HG03354 (cell line): ENCODE data around the gene C2orf49.

Experiments used
- ATAC-seq: cut with Tn5 transposase; IDR thresholded peaks from one replicate; pipeline ENCODE4 v1.9.1; 2021; ENCODE audit warnings: mild to moderate bottlenecking; ENCODE audit not compliant: unreplicated experiment, poor library complexity, severe bottlenecking

C2orf49 gene

DNA sequence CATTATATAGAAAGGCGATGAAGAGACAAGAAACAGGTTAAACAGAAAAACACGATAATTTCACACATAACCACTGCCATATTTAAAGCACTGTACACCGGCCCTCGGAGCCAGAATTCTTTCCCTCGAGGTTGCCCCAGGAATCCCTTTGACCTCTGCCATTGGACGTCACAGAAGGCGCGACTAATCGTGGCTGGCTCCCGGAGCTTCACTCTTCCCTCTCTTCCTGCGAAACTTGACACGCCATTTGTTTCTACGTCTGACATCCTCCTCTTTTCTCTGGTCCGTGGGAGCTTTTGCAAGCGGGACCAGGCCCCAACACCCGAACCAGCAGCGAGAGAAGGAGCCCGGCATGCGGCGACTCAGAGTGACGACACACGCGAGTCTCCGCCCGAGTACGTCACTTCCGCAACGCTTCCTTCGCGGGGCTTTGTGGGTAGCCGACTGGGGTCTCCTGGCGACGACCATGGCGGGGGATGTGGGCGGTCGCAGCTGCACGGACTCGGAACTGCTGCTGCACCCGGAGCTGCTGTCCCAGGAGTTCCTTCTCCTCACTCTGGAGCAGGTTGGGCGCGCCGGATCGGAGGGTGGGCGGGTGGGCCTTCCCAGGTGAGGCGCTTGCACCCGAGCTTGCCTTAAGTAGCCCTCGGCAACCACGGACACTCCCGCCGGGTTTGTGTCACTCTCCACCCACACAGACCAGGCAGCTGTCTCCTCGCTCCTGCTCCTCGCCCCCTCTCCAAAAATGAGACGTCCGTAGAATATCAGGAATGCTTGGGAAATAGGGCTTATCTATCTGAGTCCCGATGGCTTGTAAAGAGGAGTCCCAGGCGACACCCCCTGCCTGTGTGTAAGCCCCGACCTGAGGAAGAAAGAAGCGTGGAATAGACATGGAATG is at the start of gene C2orf49:
Gene C2orf49, plus strand, starts transcription at position 419 of the 898 bp plus-strand sequence. Its CDS starts 48 bp downstream, at position 467.
- ATAC-seq = peak; percentile 94

DNA sequence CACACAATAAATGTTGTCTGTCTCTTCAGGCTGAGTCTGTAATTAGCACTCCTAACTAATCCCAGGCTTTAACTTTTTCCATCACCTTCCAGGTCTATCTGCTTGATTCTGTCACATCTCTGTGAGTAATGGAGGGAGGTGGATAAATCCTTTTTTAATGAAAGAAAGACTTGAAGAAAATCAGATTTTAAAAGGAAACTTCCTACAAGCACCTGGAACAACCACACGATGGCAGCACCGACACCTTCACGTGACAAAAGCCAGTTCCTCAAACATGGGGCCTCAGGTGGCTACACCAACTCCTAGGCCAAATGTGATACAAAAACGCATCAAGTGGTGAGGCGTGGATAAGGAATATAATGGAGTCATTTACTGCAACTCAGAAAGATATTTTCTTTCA is 49.6 kb upstream of the C2orf49 start:
- peak; percentile 58 for ATAC-seq

DNA sequence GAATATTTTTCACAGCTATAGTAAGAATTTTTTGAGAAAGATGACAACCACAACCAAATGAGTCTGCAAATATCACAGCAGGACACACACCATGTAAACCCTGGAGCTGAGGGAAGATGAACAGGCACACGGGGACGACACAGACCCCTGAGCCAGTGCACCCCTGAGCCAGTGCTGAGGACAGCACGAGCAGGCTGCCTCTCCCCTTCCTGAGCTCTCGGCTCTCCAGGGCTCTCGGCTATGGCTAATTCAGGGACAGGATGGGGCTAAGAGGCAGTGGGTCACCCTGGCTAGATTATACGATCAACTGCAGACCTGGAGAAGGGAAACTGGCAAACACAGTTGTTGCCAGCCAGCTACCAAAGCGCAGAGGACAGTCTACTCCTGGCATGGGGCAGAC is 49.2 kb upstream of the C2orf49 start:
- no peak for ATAC-seq

DNA sequence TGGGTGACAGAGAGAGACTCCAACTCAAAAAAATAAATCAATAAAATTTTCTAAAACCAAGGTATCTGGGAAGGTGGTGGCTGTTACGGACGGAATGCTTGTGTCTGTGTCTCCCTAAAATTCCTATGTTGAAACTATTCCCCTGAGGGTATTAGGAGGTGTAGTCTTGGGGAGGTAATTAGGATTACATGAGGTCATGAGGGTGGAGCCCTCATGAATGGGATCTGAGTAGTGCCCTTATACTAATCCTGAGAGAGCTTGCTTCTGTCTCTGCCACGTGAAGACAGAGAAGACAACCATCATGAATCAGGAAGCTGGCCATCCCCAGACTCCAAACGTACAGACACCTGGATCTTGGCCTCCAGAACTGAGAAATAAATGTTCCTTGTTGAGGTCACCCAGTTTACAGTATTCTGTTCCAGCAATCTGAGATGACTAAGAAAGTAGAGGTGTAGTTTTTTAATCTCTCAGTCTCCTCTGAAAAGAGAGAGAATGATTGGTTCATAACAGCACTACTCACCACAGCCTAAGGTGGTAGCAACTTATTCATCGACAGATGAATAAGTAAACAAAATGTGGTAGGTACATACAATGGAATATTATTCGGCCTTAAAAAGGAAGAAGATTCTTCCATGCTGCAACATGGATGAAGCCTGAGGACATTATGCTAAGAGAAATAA is 46.2 kb upstream of the C2orf49 start:
- no peak for ATAC-seq

DNA sequence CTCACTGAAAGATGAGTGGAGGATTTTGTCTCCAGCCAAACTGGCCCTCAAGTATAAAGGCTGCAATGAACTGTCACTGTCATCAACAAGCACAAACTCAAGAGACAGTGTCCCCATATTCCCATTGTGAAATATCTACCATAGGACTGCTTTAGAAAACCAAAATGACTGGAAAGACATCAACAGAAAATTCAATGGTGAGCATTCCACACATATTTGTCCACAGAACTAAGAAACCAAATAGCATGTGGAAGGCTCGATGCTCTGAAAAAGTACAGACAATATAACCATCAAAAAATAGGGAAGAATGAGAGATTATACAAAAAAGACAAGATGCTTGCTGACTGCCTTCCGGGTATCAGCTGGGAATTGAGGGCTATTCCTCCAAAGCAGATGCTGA is 45.4 kb upstream of the C2orf49 start:
- ATAC-seq = no peak

DNA sequence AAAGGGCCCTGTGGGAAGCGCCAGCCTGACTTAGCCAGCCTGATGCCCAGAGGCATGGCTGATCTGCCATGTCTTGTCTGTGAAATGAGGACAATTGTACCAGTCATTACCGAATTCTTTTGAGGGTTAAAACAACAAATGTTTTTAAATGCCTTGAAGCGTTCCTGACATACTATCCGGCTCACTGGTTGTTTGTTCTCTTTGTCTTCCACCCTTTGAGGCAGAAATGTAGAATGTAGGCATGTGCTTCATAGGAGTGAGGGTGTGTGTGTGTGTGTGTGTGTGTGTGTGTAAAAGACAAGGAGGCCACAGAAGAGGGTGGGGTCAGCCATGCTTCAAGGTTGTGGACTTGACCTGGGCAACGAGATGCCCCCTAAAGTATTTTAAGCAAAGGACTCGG is 43.3 kb upstream of the C2orf49 start:
- ATAC-seq = no peak

DNA sequence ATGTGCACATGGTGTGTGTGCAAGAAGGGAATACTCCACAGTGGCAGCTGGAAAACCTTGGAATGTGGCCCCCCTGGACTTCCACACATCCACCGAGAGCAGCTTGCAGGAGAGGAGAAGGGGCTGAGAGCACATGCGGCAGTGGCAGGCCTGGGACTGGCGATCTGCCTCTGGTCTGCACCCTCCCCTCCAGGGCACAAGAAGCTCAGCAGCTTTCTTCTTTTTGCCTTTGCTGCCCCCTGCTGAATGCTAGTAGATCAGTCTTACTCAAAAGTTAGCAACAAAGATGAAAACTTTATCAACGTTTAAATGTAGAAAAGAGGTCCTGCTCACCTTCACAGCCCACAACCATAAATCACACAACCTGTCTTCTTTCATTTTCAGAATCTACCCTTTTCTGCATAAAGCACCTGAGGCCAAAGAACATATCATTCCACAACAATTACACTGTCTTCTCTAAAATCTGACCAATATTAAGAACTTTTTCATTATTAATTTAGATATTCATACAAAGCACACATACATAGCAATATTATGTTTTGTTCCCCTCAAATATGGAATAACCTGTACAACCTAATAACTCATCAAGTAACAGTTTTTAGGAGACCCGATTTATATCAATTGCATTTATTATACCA is 42.4 kb upstream of the C2orf49 start:
- ATAC-seq = peak; percentile 71

DNA sequence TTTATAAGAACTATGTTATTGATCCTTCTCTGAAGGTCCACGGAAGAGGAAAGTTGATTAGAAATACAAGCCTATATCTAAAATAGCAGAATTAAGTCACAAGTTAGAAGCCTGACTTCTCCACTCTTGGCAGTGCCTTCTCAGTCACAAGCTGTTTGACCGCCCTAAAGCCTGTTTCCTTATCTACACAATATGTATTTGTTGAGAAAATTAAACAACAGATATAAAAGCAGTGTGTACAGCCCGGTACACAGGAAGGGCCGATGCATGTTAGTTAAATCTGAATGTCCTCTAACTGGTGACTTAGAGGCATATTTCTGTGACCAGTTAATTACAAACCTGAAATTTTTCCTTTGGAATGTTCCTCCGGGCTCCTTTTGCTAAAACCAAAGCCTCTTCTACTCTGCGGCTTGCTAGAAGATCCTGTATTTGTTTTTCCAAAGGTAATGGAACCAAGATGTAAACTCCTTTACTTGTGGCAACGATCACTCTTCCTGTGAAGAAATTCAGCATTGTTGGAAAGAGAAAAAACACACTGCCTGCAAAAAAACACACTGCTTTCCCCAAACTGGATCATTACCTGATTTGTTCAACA is 41.2 kb upstream of the C2orf49 start:
- no peak for ATAC-seq

DNA sequence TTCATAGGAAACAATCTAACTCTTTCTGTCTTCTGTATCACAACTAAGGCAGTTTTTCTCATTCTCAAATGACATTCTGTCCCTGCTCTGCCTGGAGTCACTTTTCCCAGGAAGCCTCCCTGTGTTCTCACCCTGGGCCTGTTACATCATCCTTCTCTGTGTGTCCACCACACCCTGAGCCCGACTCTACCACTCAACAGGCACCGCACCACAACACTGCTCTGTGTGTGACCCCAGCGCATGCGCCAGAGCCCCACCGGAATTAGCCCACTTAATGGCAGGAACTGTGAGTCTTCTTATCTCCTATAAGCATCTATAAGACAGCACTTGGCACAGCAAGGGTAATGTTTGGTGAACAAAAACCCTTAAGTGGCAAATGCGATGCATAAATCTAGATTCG is 40.1 kb upstream of the C2orf49 start:
- ATAC-seq = no peak

DNA sequence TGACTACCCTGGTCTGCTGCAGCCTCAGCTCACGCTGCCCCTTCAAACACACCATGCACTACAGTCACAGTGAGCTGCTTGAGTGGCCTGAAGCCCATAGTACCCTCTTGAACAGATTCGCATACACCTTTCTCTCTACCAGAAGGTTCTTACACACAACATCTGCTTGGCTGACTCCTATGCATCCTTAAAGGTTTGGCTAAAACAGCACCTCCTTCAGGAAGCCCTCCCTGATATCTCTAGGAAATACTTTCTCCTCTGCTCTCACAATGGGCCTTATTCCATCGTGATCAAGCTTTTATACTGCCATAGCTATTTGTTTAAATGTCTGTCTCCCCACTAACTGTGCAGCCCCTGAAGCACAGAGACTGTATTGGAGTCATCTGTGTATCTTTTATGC is 39.3 kb upstream of the C2orf49 start:
- no peak for ATAC-seq

DNA sequence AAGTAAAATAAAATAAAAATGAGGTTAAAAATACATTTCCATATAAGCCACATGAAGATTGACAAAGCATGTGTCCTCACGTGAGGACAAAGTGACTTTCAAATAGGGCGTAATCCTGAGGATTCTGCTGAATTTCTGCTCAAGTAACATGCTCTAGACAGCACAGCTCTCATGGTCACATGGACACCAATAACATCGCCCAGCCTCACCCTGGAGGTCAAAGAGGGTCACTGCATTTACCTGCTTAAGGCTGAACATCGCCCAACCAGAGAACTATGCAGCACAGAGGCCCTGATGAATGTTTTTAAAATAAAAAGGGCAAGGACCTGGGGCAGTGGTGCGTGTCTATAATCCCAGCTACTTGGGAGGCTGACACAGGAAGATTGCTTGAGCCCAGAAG is 38.0 kb upstream of the C2orf49 start:
- no peak for ATAC-seq

DNA sequence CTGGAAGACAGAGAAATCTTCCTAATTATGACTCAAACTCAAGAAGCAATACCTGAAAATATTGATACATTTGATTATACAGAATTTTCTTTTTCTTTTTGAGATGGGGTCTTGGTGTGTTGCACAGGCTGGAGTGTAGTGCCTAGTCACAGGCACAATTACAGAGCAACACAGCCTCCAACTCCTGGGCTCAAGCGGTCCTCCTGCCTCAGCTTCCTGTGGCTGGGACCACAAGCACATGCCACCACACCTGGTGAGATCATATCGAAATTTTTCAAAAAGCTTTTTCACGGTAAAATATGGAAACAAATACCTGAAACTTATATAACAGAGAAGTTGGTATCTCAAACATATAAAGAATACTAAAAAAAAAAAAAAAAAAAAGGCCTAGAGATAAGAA is 35.7 kb upstream of the C2orf49 start:
- ATAC-seq = no peak

DNA sequence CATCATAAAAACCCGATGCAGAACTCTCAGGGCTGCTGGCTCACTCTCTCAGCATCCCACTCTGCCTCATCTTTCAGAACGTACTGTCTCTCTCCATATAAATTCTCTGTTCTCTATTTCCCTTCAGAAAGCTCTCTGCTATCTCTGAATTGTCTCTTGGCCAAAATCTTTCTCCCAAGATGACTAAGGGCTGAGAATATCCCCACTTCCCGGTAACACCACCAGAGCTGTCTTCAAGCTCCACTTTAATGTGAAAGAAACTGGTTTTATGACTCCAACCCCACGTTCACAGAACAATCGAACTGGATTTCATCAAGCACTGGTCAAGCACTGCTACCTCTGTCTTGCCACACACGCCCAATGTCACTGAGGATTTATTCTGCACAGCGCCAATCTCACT is 30.2 kb upstream of the C2orf49 start:
- no peak for ATAC-seq

DNA sequence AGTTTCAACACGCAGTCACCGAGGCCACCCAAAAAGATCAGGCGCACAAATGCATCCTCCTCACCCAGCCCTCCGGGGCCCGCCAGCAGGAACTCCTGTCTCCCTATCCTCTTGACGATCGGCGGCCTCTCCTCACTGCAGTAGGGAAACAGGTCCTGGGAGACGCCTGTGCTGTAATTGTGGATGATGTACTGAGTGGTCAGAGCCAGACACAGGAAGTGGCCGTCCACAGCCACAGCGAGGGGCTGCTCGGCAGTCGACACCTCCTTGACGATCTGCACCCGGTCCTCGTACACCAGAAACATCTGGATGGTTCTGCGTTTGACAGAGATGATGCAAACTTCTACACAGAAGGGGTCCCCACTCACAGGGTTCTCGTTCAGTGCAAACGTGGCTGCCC is 29.8 kb upstream of the C2orf49 start:
- no peak for ATAC-seq

DNA sequence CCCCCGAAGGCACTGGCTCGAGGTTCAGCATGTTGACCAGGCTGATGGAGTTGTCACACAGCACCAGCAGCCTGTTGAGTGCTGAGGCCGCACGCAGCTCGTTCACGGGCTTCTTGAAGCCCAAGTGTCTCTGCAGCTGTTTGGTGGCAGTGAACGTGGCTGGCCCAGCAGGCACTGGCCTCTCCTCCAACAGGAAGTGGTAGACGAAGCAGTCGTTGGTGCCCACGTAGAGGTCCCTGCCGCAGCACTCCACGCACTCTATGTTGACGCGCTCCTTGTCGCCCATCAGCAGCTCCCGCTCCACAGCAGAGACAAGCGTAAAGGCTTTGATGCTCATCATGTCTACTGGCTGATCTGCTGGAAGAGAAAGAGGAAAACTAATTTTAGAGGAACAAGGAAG is 29.4 kb upstream of the C2orf49 start:
- no peak for ATAC-seq

DNA sequence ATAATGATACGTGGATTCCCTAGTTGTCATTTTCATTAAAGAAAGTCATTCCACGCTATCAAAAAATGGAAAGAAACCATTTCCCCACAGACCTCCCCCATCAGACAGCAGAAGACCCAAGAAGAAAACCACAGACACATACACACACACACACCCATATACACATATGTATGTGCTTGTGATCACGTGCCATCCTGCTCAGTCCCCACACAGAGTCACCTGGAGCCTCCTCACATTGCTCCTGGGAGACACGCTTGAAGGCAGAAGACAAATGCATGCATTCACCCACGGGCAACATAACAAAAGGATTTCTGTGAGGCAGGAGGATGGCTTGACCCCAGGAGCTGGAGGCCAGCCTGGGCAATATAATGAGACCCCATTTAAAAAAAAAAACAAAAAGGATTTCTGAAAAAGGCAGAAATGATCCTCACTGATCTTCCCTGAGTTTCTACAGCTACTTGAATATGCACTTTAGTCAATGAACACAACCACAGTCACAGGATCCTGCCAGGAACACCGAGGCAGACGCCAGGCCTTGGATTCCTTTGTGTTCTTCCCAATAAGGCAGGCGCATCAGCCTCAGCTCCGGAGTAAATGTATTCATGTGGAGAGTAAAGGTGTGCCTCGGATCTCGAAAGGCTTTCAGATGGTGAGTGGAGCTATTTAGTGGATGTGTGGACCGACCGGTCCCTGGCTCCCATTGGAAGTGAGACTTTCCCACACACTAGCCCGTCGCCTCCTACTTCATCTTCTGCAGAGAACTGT is 28.8 kb upstream of the C2orf49 start:
- no peak for ATAC-seq

DNA sequence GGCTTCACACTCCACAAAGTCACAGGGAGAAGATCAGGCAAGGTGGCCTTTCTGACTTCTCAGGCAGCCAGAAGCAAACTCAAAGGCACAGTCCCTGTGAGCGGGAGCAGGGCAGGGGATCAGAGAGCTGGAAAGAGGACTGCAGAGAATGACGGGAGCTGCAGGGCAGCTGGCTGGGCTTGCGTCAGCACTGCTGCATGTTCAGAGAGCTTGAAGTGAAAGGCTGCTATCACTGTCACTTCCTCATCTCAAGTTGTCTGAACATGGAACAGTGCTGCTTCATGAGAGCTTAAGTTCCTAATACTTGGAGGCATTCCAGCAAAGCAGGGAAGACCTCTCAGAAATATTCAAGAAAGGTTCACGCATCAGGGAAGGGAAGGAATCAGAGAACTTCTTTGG is 28.2 kb upstream of the C2orf49 start:
- ATAC-seq = no peak

DNA sequence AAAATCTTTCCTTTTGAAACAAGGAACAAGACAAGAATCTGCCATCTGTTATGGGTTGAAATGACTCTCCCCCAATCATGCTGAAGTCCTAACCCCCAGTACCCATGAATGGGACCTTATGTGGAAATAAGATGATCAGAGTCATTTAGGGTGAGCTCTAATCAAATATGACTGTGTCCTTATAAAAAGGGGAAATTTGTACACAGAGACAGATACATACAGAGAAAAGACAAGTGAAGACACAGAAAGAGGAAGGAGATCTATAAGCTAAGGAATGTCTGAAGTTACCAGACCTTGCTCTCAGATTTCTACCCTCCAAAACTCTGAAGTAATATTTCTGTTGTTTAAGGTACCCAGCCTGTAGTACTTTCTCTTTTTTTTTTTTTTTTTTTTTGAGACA is 23.5 kb upstream of the C2orf49 start:
- peak; percentile 34 for ATAC-seq

DNA sequence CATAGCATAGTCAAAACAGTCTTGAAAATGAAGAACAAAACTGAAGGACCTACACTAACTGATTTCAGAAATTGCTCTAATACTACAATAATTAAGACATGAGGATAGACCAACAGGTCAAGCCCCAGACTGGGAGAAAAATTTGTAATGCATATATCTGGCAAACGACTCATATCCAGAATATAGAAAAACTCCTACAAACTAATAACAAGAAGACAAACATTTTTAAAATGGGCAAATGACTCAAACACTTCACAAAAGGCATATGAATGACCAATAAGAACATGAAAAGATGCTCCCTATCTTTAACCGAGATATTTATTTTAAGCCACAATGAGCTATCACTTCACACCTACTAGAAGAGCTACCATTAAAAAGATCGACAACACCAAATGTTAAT is 22.0 kb upstream of the C2orf49 start:
- peak; percentile 54 for ATAC-seq

DNA sequence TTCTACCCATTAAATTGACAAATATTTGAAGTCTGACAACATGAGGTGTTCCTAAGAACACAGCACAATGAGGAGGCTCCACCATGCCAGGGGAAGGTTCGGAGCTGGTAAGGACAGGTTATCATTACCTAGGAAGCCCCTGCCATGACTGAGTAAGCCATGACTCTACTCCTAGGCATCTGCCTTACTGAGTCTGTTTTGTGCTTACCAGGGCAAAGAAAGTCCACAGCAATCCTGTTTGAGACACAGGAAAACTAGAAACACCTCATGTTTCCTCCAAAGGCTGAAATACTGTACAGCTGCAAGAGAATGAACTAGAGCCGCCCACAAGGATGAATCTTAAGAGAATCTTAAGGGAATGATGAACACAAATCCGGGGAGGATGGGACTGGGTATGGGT is 19.4 kb upstream of the C2orf49 start:
- no peak for ATAC-seq
